GM11168 (cell line): ENCODE data around the gene RGS9.
"Not testable (repeated sequence)": the region's sequence is repeated elsewhere in the genome, so short reads cannot be mapped to it uniquely, and the experiment has no call there.

Source experiments
- in situ Hi-C: fragments of 300-500 bp; cut with MboI; formaldehyde crosslinking; loops from one replicate; pipeline ENCODE4 v1.12.0; 2022; ENCODE audit warnings: low sequenced_read_pairs; ENCODE audit not compliant: unreplicated experiment

Gene RGS9

GRCh38 chr17:65109990-65110680, 27.0 kb upstream of the RGS9 start:
- in situ Hi-C loops = no loop called here

- in situ Hi-C loops = no loop called here
Observed at GRCh38 chr17:65115839-65116238, 21.3 kb upstream of the RGS9 start.

GRCh38 chr17:65116515-65116914, 20.7 kb upstream of the RGS9 start:
- in situ Hi-C loops = not testable (repeated sequence)

- in situ Hi-C loops = no loop called here
Observed at GRCh38 chr17:65117384-65118035, 19.7 kb upstream of the RGS9 start.

GRCh38 chr17:65121368-65121767, 15.8 kb upstream of the RGS9 start:
- in situ Hi-C loops = loop anchor here (5.0 kb wide), 1 partner anchor 76 kb away; no protein-coding TSS in a partner anchor

GRCh38 chr17:65121916-65122806, 15.0 kb upstream of the RGS9 start:
- in situ Hi-C loops = loop anchor here (5.0 kb wide), 1 partner anchor 75 kb away; no protein-coding TSS in a partner anchor

GRCh38 chr17:65122836-65123756, 14.1 kb upstream of the RGS9 start:
- in situ Hi-C loops = loop anchor here (5.0 kb wide), 1 partner anchor 74 kb away; no protein-coding TSS in a partner anchor

- in situ Hi-C loops = loop anchor here (5.0 kb wide), 1 partner anchor 73 kb away; no protein-coding TSS in a partner anchor
Observed at GRCh38 chr17:65123757-65124675, 13.2 kb upstream of the RGS9 start.

GRCh38 chr17:65130832-65131231, 6.3 kb upstream of the RGS9 start:
- in situ Hi-C loops = no loop called here

GRCh38 chr17:65131240-65131639, 5.9 kb upstream of the RGS9 start:
- in situ Hi-C loops = no loop called here

GRCh38 chr17:65131946-65132345, 5.2 kb upstream of the RGS9 start:
- in situ Hi-C loops = no loop called here

GRCh38 chr17:65134035-65134434, 3.1 kb upstream of the RGS9 start:
- in situ Hi-C loops = no loop called here

GRCh38 chr17:65139101-65139764, 2.1 kb downstream of the RGS9 start:
- in situ Hi-C loops = no loop called here

GRCh38 chr17:65142247-65142646, 5.1 kb downstream of the RGS9 start:
- in situ Hi-C loops = no loop called here

GRCh38 chr17:65143889-65144604, 6.9 kb downstream of the RGS9 start:
- in situ Hi-C loops = no loop called here

GRCh38 chr17:65145743-65146142, 8.6 kb downstream of the RGS9 start:
- in situ Hi-C loops = no loop called here

GRCh38 chr17:65147955-65148354, 10.8 kb downstream of the RGS9 start:
- in situ Hi-C loops = no loop called here
